Measurements from ENCODE around the gene RBL2.

DNA sequence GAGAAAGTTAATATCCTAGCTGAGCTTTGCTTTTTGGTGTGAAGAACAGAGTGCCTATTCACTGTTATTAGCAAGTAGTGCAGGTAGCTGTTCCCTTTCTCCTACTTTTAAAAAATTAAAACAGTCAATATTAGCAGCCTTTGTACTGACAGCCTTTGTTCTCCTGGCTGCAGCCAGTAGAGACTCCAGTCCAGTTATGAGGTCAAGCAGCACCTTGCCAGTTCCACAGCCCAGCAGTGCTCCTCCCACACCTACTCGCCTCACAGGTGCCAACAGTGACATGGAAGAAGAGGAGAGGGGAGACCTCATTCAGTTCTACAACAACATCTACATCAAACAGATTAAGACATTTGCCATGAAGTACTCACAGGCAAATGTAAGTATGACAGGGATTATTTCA is 46.1 kb downstream of the RBL2 start:
- TF ChIP-seq CTCF (IDR thresholded peaks at IDR 0.05) (no peak), ZFX (IDR thresholded peaks at IDR 0.05; ENCODE audit: borderline replicate concordance) (no peak)
